HG03025 (cell line): ENCODE results near the gene MTMR3.

ENCODE experiments used
- ATAC-seq: cut with Tn5 transposase; IDR thresholded peaks from one replicate; pipeline ENCODE4 v1.9.1; 2021; ENCODE audit warnings: mild to moderate bottlenecking, moderate library complexity; ENCODE audit not compliant: unreplicated experiment, low FRiP score

The MTMR3 gene

DNA sequence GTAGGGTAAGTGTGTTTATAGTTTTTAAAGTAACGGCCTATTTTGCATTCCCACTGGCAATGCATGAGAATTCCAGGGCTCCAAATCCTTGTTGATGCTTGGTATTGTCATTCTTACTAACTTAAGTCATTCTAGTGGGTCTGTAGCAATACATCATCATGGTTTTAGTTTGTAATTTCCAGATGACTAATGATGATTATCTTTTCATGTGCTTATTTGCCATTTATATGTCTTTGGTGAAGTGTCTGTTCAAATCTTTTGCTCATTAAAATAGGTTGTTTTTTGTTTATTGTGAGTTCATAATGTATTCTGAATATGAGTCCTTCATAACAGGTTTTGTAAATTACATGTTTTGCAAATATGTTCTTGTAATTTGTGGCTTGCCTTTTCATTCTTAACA is 31.2 kb downstream of the MTMR3 start:
- ATAC-seq, result no peak

DNA sequence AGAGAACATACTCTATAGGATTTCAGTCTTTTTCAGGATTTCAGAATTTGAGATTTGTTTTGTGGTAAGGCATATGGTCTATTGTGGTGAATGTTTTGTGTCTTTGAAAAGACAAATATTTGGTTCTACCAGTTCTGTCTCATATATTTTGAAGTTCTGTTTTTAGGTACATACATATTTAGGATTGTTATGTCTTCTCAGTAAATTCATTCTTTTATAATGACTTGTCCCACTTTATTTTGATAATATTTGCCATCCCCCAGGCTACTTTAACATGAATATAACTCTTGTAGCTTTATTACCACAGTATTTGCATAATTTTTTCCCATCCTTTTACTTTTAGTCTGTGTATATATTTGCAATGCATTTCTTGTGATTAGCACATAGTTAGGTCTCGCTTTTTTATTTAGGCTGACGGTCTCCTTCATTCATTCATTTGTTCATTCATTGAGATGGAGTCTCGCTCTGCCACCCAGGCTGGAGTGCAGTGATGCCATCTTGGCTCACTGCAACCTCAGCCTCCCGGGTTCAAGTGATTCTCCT is 32.1 kb downstream of the MTMR3 start:
- ATAC-seq, result no peak

DNA sequence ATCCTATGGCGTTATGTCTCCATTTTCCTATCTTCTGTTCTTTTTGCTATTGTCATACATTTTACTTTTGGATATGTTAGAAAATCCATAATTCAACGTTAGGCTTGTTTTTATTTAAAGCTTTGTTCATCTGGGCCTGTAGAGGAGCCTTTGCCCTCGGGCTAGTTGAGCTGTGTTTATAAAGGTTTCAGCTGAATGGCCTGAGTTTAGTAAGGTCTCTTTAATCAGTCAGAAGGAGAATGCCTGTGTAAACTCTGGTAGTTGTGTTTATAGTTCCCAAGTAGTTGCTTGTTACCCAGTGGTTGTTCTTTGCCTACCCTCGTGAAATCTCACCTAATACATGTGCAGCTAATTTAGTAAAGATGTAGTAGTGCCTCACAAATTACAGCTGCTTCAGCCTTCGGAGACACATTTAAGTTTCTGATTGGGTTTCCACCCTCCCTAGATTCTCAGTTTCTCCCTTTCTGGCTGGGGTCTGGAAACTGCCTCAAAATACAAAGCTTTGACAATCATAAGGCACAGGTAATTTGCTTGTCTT is 33.1 kb downstream of the MTMR3 start:
- ATAC-seq, result no peak

DNA sequence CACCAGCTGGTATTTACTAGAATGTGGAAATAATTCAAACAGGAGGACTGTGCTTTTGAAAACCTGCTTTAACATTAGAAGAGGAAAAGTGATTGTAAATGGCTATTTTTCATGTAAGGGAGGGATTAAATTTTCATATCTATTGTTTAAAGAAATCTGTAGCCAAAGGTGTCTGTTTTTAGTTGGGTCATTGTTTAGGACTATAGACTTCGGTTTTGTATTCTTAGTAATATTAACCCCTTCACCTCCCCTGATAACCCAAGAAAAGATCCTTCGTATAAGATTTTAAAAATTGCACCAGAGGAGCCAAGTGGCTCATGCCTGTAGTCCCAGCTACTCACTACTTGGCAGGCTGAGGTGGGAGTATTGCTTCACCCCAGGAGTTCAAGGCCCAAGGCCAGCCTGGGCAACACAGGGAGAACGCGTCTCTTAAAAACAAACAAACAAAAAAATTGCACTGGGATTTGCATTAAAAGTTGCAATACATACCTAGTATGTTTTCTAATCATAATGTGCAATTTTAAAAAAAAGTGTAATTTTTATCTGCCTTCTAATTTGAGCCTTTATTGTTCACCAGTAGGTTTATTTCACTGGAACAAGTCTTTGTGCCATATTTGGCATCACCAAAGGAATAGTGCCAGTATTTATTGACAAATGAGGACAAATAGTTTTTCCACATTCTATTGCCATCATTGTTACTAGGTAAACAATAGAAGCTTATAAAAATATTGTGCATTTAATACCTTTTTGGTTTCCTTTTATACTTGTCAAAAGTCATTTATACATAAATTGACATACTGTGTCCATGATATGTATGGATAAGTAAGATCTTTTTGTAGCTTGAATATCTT is 34.3 kb downstream of the MTMR3 start:
- ATAC-seq, result no peak

DNA sequence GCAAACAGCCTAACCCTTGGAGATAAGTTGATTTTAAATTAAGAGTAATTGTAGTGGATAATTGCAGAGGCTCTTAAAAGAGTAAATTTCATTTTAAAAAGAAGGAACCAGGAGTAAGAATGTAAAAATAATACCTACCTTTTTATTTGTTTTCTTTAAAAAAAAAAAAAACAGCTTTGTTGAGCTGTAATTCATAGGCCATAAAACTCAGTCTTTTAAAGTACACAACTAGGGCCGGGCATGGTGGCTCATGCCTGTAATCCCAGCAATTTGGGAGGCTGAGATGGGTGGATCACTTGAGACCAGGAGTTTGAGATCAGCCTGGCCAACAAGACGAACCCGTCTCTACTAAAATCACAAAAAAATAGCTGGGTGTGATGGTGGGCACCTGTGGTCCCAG is 42.4 kb downstream of the MTMR3 start:
- no peak for ATAC-seq

DNA sequence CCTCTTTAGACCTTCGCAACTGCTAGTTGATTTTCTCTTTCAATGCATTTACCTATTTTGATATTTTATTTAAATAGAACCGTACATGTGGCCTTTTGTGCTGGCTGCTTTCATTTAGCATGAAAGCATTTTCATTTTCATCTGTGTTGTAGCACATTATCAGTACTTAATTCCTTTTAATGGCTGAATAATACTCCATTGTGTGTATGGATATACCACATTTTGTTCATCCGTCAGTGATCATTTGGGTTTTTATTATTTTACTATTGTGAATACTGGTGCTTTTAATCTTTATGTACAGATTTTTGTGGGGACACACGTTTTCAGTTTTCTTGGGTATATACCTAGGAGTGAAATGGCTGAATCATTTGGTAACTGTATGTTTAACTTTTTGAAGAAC is 43.1 kb downstream of the MTMR3 start:
- no peak for ATAC-seq

DNA sequence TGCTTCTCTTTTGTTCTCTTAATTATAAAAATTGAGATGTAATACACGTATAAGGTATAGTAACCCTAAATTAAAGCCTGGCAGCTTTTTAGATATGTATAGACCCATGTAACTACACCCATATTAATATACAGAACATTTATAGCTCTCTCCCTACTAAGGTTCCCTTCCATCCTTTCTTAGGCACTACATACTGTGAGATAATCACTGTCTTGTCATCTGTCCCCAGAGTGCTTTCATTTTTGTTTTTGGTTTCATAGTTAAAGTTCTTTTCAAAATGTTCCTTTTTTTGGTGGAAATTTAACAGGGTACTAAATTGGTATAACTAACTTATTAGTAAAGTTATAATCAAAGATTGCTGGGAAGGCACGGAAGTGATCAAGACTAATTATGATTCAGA is 49.2 kb downstream of the MTMR3 start:
- ATAC-seq, result no peak

DNA sequence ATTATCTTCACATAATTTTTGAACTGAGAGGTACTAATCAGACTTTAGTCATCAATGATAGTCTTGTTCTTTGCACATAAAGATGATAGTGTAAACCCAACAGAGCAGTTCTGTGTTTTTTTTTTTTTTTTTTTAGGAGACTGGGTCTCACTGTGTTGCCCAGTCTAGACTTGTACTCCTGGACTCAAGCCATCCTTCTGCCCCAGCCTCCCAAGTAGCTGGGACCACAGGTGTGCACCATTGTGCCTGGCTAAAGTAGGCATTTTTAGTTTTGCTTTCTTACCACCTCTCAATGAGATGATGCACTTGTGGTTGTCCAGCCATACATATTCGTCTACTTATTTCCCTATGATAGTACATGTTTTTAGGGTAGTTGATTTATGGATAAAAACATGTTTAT is 50.6 kb downstream of the MTMR3 start:
- ATAC-seq, result no peak

DNA sequence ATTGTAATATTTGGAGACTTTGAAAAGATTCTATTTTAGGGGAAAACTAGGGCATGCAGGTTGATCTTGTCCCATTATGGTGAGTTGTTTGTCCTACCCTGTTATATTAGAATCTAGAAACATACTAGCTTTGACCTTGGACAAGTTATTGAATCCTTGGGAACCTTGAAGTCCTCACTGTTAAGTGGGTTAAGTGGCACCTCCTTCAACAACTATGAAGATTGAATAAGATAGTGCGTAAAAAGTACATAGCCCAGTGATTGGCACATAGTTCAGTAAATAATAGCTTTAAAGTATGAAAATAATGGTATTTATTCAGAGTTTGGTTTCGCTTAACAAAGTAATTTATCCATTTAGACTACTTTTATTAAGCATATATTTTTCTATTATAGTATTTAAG is 51.6 kb downstream of the MTMR3 start:
- ATAC-seq, result no peak

DNA sequence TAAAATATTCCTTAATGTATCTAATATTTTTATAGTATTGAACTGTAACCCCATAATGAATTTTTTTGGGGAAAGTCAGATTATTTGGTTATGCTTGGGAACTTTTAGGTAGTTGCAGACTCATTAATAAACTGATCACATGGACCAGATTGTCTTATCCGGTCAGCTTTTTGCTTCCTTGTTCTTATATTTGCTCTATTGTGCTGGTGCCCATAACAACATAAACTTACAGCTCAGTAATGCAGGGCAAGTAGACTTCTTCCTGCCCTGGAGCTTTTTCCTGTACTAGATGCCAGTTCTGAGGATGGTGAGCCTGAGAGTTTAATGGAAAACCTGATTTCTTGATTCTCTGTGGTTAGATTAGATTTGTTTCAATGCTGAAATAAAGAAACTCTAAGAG is 53.2 kb downstream of the MTMR3 start:
- no peak for ATAC-seq

DNA sequence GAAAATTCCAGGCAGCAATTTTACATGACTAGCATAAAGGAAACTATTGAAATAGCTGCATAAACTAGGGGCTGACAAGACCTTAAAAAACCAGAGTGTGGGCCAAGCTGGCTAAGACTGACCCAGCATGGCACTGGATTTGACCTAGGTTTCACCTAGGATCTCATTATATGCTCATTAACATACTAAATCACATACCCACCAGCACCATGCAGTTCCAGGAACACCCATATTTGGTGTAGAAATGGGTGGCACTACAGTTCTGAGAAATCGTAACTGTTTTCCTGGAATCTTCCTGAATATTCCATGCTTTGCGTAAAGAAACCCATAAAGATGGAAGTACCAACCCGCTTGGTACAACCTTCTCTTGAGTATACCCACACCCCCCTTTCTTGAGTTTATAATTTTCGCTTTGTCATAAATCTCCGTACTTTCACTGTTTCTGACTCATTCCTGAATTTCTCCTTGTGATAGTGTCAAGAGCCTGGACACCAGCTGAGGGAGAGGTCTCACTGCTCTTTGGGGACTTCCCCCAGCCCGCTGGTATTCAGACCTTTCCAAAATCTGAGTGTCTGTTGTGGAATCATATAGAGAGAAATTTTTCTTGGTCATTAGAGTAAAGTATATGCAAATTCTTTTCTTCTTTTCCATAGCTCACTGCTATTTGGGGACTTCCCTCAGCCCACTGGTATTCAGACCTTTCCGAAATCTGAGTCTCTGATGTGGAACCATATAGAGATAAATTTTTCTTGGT is 55.1 kb downstream of the MTMR3 start:
- no peak for ATAC-seq

DNA sequence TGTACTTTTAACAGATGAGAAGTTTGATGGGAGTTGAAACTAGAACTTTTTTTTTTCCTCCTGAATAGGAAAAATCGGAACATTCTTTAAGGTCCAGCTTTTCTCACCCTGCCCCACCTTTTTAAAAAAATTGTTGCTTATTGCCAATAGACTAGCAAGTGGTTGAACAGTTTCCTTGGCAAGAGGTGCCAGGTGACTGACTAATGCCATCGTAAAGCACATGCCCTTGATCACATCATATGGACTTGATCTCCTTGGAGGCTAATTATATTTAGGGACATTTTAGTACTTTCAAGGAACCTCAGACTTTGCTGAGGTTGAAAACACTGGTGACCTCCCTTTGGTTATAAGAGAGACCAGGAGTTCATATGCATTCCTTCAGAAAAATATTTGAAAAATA is 57.6 kb downstream of the MTMR3 start:
- no peak for ATAC-seq

DNA sequence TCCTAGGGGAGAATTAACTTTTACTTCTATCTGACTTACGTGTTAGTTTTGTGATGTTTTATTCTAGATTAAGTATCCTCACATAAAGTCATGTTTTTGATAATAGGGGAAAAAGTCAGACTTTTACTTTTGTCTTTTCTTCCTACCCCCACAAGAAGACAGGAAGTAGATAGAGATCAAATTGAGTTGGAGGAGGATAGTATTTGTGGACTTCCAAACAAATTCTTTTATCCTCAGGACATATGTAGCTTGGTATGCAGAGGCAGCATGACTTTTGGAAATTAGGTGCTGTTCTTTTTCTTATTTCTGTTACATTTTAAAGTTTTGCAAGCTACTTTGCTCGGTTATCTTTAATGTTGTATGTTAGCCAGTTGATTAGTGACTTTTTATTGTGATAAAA is 61.4 kb downstream of the MTMR3 start:
- ATAC-seq, result no peak

DNA sequence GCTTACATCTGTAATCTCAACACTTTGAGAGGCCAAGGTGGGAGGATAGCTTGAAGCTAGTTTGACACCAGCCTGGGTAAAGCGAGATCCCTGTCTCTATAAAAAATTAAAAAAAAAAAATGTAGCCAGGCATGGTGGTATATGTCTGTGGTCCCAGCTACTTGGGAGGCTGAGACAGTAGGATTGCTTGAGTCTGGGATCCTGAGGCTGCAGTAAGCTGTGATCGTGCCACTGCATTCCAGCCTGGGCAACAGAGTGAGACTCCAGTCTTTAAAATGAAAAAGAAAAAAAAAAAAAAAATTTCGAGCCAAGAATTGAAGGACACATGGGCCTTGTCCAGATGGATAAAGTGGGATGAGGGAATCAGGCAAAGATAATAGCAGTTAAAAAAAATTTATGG is 62.5 kb downstream of the MTMR3 start:
- ATAC-seq, result no peak

DNA sequence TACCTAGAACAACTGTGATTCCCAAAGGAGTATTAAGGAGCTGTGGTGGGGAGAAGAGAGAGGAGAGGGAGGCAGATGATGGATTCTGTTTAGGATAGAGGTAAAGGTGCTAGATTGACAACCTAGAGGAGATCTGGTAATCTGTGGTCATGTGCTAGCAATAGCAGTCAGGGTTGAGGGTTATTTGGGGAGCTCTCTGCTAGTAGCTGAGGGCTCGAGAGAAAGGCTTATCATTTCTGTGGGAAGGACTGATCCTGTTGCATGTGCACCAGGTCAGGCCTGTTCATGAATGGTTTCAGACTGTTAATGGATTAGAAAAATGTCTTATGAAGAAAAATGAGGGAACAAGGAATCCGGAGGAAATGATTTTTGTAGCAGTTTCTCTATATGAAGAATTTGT is 63.2 kb downstream of the MTMR3 start:
- ATAC-seq, result no peak

DNA sequence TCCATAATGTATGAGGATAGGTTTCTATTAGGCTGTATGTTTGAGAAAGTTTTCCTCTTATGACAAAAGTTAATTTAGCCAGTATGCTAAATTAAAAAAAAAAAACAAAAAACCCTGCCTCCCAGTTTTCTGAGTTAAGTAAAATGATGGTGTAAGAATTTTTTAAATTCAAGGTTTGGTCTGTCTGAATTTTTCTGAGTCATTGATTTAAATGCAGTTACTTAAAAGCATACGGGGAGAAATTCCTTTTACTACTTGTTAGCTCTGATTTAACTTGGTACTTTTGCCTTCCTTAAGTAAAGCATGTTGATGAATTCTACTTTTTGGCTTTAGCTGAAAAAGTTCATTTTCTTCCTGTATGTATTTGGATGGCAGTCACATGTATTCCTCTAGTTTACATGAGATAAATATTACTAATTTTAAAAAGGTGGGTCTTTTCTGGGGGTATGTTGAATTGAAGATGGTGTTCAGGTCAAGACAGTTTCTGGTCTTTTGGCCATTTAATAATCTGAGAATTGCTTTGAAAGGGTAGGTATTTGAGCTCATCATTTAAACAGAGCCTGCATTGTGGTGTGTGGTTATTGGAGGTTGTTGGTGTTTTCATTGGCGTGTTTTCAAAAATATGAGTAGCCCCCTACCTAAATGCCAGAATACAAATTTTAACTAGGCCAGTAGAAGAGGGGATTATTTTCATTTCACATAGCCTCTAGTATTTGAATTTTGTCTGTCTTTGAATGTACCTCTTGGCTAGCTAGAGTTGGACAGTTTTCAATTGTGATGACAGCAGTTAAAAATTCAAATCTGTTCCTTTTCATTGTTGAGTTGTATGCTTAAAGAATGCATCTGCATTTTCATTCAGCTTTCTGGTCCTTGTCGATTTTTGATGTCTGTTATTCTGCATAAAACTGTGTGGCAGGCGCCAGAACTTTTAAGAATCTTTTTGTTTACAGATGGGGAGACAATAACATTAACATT is 64.7 kb downstream of the MTMR3 start:
- no peak for ATAC-seq

DNA sequence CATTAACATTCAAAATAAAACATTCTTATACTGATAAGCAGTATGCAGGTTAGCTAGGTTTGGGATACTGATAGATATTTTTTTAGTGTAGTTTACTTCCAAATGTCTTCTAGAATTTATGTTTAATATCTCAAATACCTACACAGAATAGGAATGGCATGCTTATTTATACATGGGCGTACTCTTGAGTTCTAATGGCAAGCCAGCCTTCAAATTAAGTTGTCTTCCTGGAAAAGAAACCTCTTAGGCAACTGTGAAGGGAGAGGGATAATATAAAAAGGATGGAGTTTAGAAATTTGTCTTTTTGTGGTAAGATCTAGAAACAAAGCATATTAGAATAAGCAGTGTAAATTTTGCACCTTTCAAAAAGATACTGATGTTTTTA is 65.4 kb downstream of the MTMR3 start:
- ATAC-seq, result no peak

DNA sequence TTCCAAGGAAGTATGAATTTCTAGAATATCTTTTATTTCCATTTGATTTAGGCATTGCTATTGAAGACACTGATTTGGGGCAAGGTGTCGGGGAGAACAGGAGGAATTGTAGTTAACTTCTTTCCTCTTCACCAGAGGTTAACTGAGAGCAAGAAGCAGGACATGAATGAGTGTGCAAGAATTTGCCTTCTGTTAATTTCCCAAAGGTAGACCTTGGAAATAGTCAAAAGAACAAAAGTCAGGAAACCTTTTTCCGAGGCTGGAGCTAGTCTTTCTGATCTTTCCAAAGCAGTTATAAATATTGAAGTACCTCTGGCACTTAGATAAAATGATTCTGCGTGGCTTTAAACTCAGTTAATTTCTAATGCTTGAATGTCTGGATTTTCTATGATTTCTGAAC is 66.9 kb downstream of the MTMR3 start:
- ATAC-seq, result no peak

DNA sequence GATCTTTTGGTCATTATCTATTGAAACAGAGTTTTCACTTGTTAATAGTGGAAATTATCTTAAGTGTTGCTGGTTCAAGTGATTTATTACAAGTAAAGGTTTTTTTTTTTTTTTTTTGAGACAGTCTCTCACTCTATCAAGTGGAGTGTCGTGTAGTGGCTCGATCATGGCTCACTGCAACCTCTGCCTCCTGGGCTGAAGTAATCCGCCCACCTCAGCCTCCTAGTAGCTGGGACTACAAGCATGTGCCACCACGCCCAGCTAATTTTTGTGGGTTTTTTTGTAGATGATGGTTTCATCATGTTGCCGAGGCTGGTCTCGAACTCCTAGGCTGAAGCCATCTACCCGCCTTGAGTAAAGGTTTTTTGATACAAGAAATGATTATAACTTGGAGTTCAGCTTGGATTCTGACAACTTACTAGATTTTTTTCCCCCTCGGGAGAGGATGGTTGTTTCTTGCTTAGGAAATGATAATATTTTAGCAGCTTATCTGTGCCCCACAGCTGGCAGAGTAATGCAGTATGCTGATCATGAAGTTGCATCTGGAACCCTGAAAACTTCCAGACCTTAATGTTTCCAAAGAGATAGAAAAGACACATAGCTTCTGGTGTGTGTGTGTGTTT is 68.9 kb downstream of the MTMR3 start:
- ATAC-seq, result no peak
